Body of pancreas (tissue), 4 donors: Measurements from ENCODE around the gene NRCAM. TPM values are rescaled to one million over a fixed set of nuclear protein-coding genes. Genes with fewer than 3 reads are reported as not detected.

ENCODE experiments used
- ATAC-seq: fragments of 150-250 bp; one replicate; pipeline ENCODE4 v1.9.1; 2016
- DNase-seq, 4 donors: peaks; one replicate each; pipeline ENCODE4 v3.0.0-alpha.2; 2019
- H3K27ac ChIP-seq, 4 donors: fragments of 200-600 bp; sonication (generic); 1 replicate in 3 of 4; 2 replicates in 1 of 4; pipeline versions ENCODE4 v1.5.1 to v1.6.1; 2016 to 2019; ENCODE audit warnings: mild to moderate bottlenecking in 1 of 4, mixed read lengths in 1 of 4, moderate library complexity in 1 of 4
- H3K27me3 ChIP-seq, 2 donors: fragments of 200-600 bp; sonication (generic); one replicate each; pipeline ENCODE4 v1.6.0; 2016; ENCODE audit warnings: mild to moderate bottlenecking in 1 of 2
- H3K36me3 ChIP-seq, 2 donors: fragments of 200-600 bp; sonication (generic); replicated peaks in 1 of 2; 2 replicates each; pipeline ENCODE4 v1.5.1; 2016; ENCODE audit warnings: low read depth in 2 of 2; ENCODE audit not compliant: insufficient read depth in 1 of 2
- H3K4me1 ChIP-seq: fragments of 200-600 bp; sonication (generic); one replicate; pipeline ENCODE4 v1.6.0; 2016
- H3K4me3 ChIP-seq, 2 donors: fragments of 200-600 bp; sonication (generic); 1 replicate in 1 of 2; 2 replicates in 1 of 2; pipeline ENCODE4 v1.5.1; 2016 to 2019
- H3K9me3 ChIP-seq, 3 donors: fragments of 200-600 bp; sonication (generic); 1 replicate in 2 of 3; 2 replicates in 1 of 3; pipeline ENCODE4 v1.5.1; 2016
- POLR2A ChIP-seq, 3 donors: fragments of 450-650 bp; IDR thresholded peaks; one replicate each; pipeline ENCODE4 v1.6.1; 2016; ENCODE audit warnings: antibody characterized with exemption in 3 of 3, mild to moderate bottlenecking in 2 of 3
- WGBS, 2 donors: methylation state at CpG; one replicate each; pipeline ENCODE4 v1.1.5; 2017; 5-methylcytosine and 5-hydroxymethylcytosine counted together
- intact Hi-C: fragments of 100-400 bp; cut with DNase I; formaldehyde crosslinking; loops from one replicate; pipeline ENCODE4 v1.15.1; 2023
- total RNA-seq, 2 donors: library from RNA; depleted of rRNA; stranded (reverse); fragments of >200 nt; gene quantifications; one replicate each; pipeline ENCODE4 v1.1.0, GENCODE V29; 2016
- TF ChIP-seq, protein P1 (sequence below), 7 experiments: fragments of 450-650 bp in 4 of 7; fragments of 200-600 bp in 3 of 7; sonication (generic) in 3 of 7; IDR thresholded peaks; one replicate each; pipeline ENCODE4 v1.5.1; 2016 to 2019; ENCODE audit warnings: antibody characterized with exemption in 7 of 7

NRCAM gene
- total RNA-seq, 2 donors from 2014 or later = 39.4 to 49.8 TPM

DNA sequence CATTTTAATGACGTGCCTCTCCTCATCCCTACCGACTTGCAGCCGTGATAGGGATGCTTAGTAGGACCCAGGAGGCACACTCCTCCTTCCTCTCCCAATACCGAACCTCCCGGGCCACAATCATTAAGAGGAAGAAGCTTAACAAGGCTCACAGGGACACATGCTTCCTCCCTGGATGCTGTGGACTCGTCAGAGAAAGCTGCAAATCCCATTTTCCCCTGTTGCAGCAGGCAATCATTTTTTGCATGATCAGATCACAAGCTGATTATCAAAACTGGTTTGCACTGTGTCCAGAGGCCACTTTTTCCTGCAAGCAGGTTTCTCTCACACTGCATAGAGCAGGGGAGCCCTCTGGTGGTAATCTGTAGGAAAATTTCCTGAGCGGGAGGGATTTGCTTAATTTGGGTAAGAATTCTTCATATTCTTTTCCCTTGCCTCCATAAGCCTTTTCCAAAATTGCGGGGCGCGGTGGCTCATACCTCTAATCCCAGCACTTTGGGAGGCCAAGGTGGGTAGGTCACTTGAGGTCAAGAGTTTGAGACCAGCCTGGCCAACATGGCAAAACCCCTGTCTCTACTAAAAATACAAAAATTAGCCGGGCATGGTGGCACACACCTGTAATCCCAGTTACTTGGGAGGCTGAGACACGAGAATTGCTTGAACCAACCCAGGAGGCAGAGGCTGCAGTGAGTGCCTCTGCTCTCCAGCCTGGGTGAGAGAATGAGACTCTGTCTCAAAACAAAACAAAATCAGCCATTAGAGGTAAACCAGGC is 310.0 kb downstream of the NRCAM start:
- no peaks in the 10 kb centered on the region for H3K4me1 ChIP-seq
- DNase-seq (peak; percentile 48 to 66 (median 60)), ATAC-seq (peak; percentile 85)
- no peaks in the 10 kb centered on the region for H3K9me3 ChIP-seq
- WGBS, 2 donors = 38 to 44% methylated on average over 12 of the region's 12 CpGs
- no peaks in the 10 kb centered on the region for H3K36me3 ChIP-seq
- H3K27me3 ChIP-seq = no peaks in the 10 kb centered on the region
- TF ChIP-seq, protein P1, sequence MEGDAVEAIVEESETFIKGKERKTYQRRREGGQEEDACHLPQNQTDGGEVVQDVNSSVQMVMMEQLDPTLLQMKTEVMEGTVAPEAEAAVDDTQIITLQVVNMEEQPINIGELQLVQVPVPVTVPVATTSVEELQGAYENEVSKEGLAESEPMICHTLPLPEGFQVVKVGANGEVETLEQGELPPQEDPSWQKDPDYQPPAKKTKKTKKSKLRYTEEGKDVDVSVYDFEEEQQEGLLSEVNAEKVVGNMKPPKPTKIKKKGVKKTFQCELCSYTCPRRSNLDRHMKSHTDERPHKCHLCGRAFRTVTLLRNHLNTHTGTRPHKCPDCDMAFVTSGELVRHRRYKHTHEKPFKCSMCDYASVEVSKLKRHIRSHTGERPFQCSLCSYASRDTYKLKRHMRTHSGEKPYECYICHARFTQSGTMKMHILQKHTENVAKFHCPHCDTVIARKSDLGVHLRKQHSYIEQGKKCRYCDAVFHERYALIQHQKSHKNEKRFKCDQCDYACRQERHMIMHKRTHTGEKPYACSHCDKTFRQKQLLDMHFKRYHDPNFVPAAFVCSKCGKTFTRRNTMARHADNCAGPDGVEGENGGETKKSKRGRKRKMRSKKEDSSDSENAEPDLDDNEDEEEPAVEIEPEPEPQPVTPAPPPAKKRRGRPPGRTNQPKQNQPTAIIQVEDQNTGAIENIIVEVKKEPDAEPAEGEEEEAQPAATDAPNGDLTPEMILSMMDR (IDR thresholded peaks at IDR 0.05) = peak; percentile 65 to 83 (median 81)
- no peak for TF ChIP-seq POLR2A (IDR thresholded peaks at IDR 0.05)
- intact Hi-C loops = no loop called here
- no peak overlapping the region for H3K27ac ChIP-seq
- H3K4me3 ChIP-seq = no peak overlapping the region

DNA sequence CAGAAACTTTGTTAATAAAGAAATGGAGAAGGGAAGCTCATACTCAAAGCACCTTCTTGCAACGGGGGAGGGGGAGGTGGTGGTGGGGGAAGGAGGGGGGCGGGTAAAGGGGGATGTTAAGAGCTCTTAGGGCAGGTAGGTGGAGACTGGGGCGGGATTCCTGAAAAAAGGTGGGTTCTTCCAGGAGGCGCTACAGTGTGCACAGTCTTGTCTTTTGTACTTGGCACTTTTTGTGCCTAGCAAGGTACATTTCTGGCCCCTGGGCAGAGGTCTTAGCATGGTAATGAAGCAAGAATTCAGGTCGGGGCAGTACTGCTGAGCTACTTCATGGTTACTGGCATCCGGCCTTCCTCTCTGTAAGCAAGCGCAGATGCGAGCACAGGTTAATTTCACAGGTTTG is 310.8 kb downstream of the NRCAM start:
- intact Hi-C loops = no loop called here
- Histone ChIP-seq H3K4me1 (no peaks in the 10 kb centered on the region), H3K27me3 (no peaks in the 10 kb centered on the region), H3K36me3 (no peaks in the 10 kb centered on the region), H3K27ac (no peak overlapping the region), H3K4me3 (no peak overlapping the region), H3K9me3 (no peaks in the 10 kb centered on the region)
- ATAC-seq (no peak), DNase-seq (no peak)
- WGBS, 2 donors = 82 to 84% methylated on average over 8 of the region's 8 CpGs
- no peak for TF ChIP-seq POLR2A (IDR thresholded peaks at IDR 0.05)
- TF ChIP-seq, protein P1 (IDR thresholded peaks at IDR 0.05) = no peak

DNA sequence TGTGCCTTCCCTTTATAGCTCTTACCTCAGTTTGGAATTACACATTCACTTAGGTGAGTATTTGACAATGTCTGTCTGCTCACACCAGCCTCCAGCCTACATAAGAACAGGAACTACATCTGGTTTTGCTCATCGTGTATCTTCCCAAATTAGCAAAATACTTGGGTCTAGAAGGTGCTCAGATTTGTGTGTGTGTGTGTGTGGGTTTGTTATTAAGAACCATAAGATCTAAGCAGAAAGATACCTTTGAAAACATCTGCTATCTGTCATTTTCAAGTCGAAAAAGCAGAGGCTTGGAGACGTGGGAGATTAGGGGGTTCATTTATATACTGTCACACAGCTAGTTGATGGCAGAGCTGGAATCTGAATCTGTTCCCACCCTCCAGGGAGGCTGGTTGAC is 311.3 kb downstream of the NRCAM start:
- intact Hi-C loops = no loop called here
- Histone ChIP-seq H3K27ac (no peak overlapping the region), H3K4me1 (no peaks in the 10 kb centered on the region), H3K9me3 (no peaks in the 10 kb centered on the region), H3K4me3 (no peak overlapping the region), H3K27me3 (no peaks in the 10 kb centered on the region), H3K36me3 (no peaks in the 10 kb centered on the region)
- TF ChIP-seq, protein P1 (IDR thresholded peaks at IDR 0.05) = no peak
- TF ChIP-seq POLR2A (IDR thresholded peaks at IDR 0.05) = no peak
- DNase-seq = no peak
- 67 to 73% methylated on average over 3 of the region's 3 CpGs for WGBS, 2 donors
- no peak for ATAC-seq

DNA sequence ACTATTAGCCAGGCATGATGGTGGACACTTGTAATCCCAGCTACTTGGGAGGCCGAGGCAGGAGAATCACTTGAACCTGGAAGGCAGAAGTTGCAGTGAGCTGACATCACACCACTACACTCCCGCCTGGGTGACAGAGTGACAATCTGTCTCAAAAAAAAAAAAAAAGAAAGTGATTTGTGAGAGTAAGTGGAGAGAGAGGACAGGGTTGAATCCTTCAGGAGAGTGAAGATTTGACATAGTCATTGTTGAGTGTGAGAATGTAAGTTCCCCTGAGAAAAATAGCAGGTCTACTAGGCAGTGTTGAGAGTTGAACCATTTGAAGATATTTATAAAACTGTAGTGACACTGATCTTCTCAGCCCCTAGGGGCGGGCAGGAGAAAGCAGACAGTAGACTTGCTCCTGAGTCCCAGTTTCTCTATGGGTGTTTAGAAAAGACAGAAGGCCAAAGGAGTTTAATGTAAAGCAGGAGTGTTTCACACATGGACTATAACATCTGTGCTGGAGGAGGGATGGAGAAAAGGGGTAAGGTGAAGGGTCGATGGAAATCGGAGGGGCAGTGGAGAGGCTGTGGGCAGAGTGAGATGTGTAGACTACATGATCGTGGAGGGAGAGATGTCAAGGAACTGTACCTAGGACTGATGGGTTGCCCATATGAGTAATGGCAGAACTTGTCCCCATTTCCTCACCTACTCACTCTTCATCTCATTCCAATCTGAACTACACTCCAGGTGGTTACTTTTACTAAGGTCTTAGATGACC is 312.4 kb downstream of the NRCAM start:
- intact Hi-C loops = no loop called here
- Histone ChIP-seq H3K27ac (no peak overlapping the region), H3K4me3 (no peak overlapping the region), H3K4me1 (no peaks in the 10 kb centered on the region), H3K9me3 (no peaks in the 10 kb centered on the region), H3K27me3 (no peaks in the 10 kb centered on the region), H3K36me3 (no peaks in the 10 kb centered on the region)
- no peak for TF ChIP-seq POLR2A (IDR thresholded peaks at IDR 0.05)
- TF ChIP-seq, protein P1 (IDR thresholded peaks at IDR 0.05) = no peak
- DNase-seq (no peak), ATAC-seq (no peak)
- WGBS, 2 donors = 90 to 91% methylated on average over 6 of the region's 6 CpGs
